ENCODE data around the gene NRSN2. TPM values are rescaled to one million over a fixed set of nuclear protein-coding genes. Genes with fewer than 3 reads are reported as not detected.

Gene NRSN2
- total RNA-seq, 1 experiment from 2014 or later, result 22.7 TPM

DNA sequence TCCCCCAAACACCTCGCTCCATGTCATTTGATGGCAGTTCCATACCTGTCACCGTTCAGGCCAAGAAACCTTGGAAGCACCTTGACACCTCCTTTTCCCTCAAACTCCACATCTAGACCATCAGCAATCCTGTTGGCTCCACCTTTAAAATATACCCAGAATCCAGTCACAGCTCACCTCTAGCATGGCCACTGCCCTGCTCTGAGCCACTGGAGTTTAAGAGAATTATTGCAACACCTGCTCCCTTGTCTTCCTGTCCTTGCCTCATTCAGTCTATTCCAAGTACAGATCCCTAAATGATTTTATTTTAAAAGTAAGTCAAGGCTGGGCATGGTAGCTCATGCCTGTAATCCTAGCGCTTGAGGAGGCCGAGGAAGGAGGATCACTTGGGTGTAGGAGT is 22.0 kb downstream of the NRSN2 start:
- H3K4me1 Mint-ChIP-seq, result peaks cover 9 to 12% of the 10 kb centered on the region in 2 experiments
- no peaks in the 10 kb centered on the region for H3K36me3 Mint-ChIP-seq (ENCODE audit: insufficient read depth in 1 of 3, low read depth in 3 of 3)
- no CpG with 5 or more reads among the region's 4 CpGs for WGBS (ENCODE audit: extremely low coverage, insufficient read length, low lambda C conversion rate)
- H3T11ph ChIP-seq (ENCODE audit: low read length), result no peak overlapping the region
- no peak overlapping the region for H2BK5ac ChIP-seq (ENCODE audit: insufficient read length, low read length)
- peaks cover 3% of the 10 kb centered on the region for H4K20me1 ChIP-seq (ENCODE audit: control insufficient read depth, insufficient read depth, insufficient read length)
- H3K79me1 ChIP-seq (ENCODE audit: insufficient read depth, low read depth, low read length, poor library complexity, severe bottlenecking), result no peaks in the 10 kb centered on the region
- H2BK120ac ChIP-seq (ENCODE audit: low read depth, low read length, poor library complexity, severe bottlenecking), result no peak overlapping the region
- no peak overlapping the region for H3K9ac ChIP-seq (ENCODE audit: extremely low read depth, insufficient read length, low read length)
- H3K4me1 ChIP-seq (ENCODE audit: insufficient read depth, low read length), result no peaks in the 10 kb centered on the region
- no peak overlapping the region for H2AK5ac ChIP-seq (ENCODE audit: insufficient read length, low read length)
- no peak overlapping the region for H2BK12ac ChIP-seq (ENCODE audit: insufficient read length, low read depth, low read length)
- peaks cover 5% of the 10 kb centered on the region for H3K27me3 Mint-ChIP-seq (ENCODE audit: low read depth)
- H4K5ac ChIP-seq (ENCODE audit: insufficient read length, low read depth, low read length), result no peak overlapping the region
- H3K9me3 Mint-ChIP-seq, result no peaks in the 10 kb centered on the region
- no peaks in the 10 kb centered on the region for H3K23me2 ChIP-seq (ENCODE audit: insufficient read length, low read depth, low read length, poor library complexity, severe bottlenecking)
- no peak overlapping the region for H2AFZ ChIP-seq (ENCODE audit: low read length)
- no peak overlapping the region for H3K4me2 ChIP-seq (ENCODE audit: insufficient read depth, insufficient read length, low read length)
- no peaks in the 10 kb centered on the region for H3K27me3 ChIP-seq (ENCODE audit: insufficient read depth, low read length)
- no peak overlapping the region for H3K27ac ChIP-seq (ENCODE audit: insufficient read length, low read depth, low read length)
- no peak overlapping the region for H2BK20ac ChIP-seq (ENCODE audit: low read depth, low read length, poor library complexity, severe bottlenecking)
- no peak overlapping the region for H3K23ac ChIP-seq (ENCODE audit: insufficient read length, low read depth, low read length)
- TF ChIP-seq, protein P1, sequence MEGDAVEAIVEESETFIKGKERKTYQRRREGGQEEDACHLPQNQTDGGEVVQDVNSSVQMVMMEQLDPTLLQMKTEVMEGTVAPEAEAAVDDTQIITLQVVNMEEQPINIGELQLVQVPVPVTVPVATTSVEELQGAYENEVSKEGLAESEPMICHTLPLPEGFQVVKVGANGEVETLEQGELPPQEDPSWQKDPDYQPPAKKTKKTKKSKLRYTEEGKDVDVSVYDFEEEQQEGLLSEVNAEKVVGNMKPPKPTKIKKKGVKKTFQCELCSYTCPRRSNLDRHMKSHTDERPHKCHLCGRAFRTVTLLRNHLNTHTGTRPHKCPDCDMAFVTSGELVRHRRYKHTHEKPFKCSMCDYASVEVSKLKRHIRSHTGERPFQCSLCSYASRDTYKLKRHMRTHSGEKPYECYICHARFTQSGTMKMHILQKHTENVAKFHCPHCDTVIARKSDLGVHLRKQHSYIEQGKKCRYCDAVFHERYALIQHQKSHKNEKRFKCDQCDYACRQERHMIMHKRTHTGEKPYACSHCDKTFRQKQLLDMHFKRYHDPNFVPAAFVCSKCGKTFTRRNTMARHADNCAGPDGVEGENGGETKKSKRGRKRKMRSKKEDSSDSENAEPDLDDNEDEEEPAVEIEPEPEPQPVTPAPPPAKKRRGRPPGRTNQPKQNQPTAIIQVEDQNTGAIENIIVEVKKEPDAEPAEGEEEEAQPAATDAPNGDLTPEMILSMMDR (conservative IDR thresholded peaks at IDR 0.05), result no peak
- no peak overlapping the region for H3K4me3 Mint-ChIP-seq
- no peak overlapping the region; a peak in 1 of 7 replicates for H3K27ac Mint-ChIP-seq
- H3K14ac ChIP-seq (ENCODE audit: insufficient read depth, low read length), result no peak overlapping the region
- DNase-seq, result no peak
- no peak overlapping the region for H3K18ac ChIP-seq (ENCODE audit: insufficient read length, low read depth, low read length)
- H3K9me3 ChIP-seq (ENCODE audit: control insufficient read depth, low read depth, low read length), result no peaks in the 10 kb centered on the region
- no peaks in the 10 kb centered on the region for H3K79me2 ChIP-seq (ENCODE audit: insufficient read depth, low read length)
- no peak overlapping the region for H2BK15ac ChIP-seq (ENCODE audit: low read depth, low read length)
- H4K91ac ChIP-seq (ENCODE audit: insufficient read length, low read depth, low read length), result no peak overlapping the region
- H4K8ac ChIP-seq (replicated peaks; ENCODE audit: insufficient read length, low read depth, low read length), result no peak overlapping the region
- H3K4ac ChIP-seq (ENCODE audit: low read depth, low read length), result no peak overlapping the region
- no peak overlapping the region for H3K56ac ChIP-seq (ENCODE audit: insufficient read length, low read depth, low read length)
